ENCODE measurements around the gene EIF4H.
"Not testable (repeated sequence)": the region's sequence is repeated elsewhere in the genome, so short reads cannot be mapped to it uniquely, and the experiment has no call there.

The EIF4H gene

GRCh38 chr7:74173866-74174605 is at the start of gene EIF4H:
Gene EIF4H, plus strand, starts transcription at chr7:74174356. Its CDS starts 28 bp downstream, at chr7:74174384.
- peak within 1 kb of the TSS; percentile 89 for H3K4me3 ChIP-seq (ENCODE audit: low read depth, low read length)

GRCh38 chr7:74126220-74126880 is 47.8 kb upstream of the EIF4H start:
- H3K4me3 ChIP-seq (ENCODE audit: low read depth, low read length): no peak overlapping the region

- H3K4me3 ChIP-seq (ENCODE audit: low read depth, low read length): no peak overlapping the region
These were observed 44.3 kb upstream of the EIF4H start for GRCh38 chr7:74129887-74130286.

GRCh38 chr7:74130518-74130917 is 43.6 kb upstream of the EIF4H start:
- H3K4me3 ChIP-seq (ENCODE audit: low read depth, low read length): no peak overlapping the region

- no peak overlapping the region for H3K4me3 ChIP-seq (ENCODE audit: low read depth, low read length)
These were observed 40.0 kb upstream of the EIF4H start for GRCh38 chr7:74134117-74134620.

GRCh38 chr7:74138334-74138867 is 35.8 kb upstream of the EIF4H start:
- no peak overlapping the region for H3K4me3 ChIP-seq (ENCODE audit: low read depth, low read length)

GRCh38 chr7:74138945-74139843 is 35.0 kb upstream of the EIF4H start:
- H3K4me3 ChIP-seq (ENCODE audit: low read depth, low read length): no peak overlapping the region

- no peak overlapping the region for H3K4me3 ChIP-seq (ENCODE audit: low read depth, low read length)
These were observed 32.5 kb upstream of the EIF4H start for GRCh38 chr7:74141705-74142104.

- no peak overlapping the region for H3K4me3 ChIP-seq (ENCODE audit: low read depth, low read length)
These were observed 30.8 kb upstream of the EIF4H start for GRCh38 chr7:74143383-74143782.

- H3K4me3 ChIP-seq (ENCODE audit: low read depth, low read length): no peak overlapping the region
These were observed 25.7 kb upstream of the EIF4H start for GRCh38 chr7:74148491-74148890.

- no peak overlapping the region for H3K4me3 ChIP-seq (ENCODE audit: low read depth, low read length)
These were observed 25.1 kb upstream of the EIF4H start for GRCh38 chr7:74149071-74149470.

GRCh38 chr7:74149603-74150002 is 24.6 kb upstream of the EIF4H start:
- H3K4me3 ChIP-seq (ENCODE audit: low read depth, low read length): no peak overlapping the region

GRCh38 chr7:74153736-74154135 is 20.4 kb upstream of the EIF4H start:
- H3K4me3 ChIP-seq (ENCODE audit: low read depth, low read length): no peak overlapping the region

GRCh38 chr7:74155810-74156395 is 18.3 kb upstream of the EIF4H start:
- no peak overlapping the region for H3K4me3 ChIP-seq (ENCODE audit: low read depth, low read length)

- no peak overlapping the region for H3K4me3 ChIP-seq (ENCODE audit: low read depth, low read length)
These were observed 16.6 kb upstream of the EIF4H start for GRCh38 chr7:74157605-74158004.

GRCh38 chr7:74164985-74165456 is 9.1 kb upstream of the EIF4H start:
- H3K4me3 ChIP-seq (ENCODE audit: low read depth, low read length): no peak overlapping the region

GRCh38 chr7:74165867-74166593 is 8.1 kb upstream of the EIF4H start:
- no peak overlapping the region for H3K4me3 ChIP-seq (ENCODE audit: low read depth, low read length)

GRCh38 chr7:74167324-74167723 is 6.8 kb upstream of the EIF4H start:
- H3K4me3 ChIP-seq (ENCODE audit: low read depth, low read length): not testable (repeated sequence)

GRCh38 chr7:74173074-74173473 is 1.1 kb upstream of the EIF4H start:
- peak overlapping the region; percentile 89 for H3K4me3 ChIP-seq (ENCODE audit: low read depth, low read length)

GRCh38 chr7:74173491-74173865 is 678 bp upstream of the EIF4H start:
- H3K4me3 ChIP-seq (ENCODE audit: low read depth, low read length): peak overlapping the region; percentile 89
